Measurements from ENCODE around the gene TBKBP1. TPM values are rescaled to one million over a fixed set of nuclear protein-coding genes. Genes with fewer than 3 reads are reported as not detected.
A peak's percentile ranks its signal among the peaks of the same experiment; 100 is the strongest.

The TBKBP1 gene
- total and polyA plus RNA-seq, 3 experiments from 2014 or later = 1.8 to 6.7 (median 6.6) TPM

GRCh38 chr17:47705536-47706530, 11.9 kb downstream of the TBKBP1 start:
- CTCF ChIA-PET = interaction anchor here (0.7 to 3.3 kb wide), 9 partner anchors 9 to 56 kb away, joined by 3 to 17 read pairs (median 5); partner anchors contain the start of genes KPNB1 and TBX21
- H3K4me1 ChIP-seq (ENCODE audit: insufficient read depth, low read length) = peaks cover 72% of the 10 kb centered on the region
- H3K4me3 ChIP-seq (ENCODE audit: low read length) = peak overlapping the region; percentile 16
- no peaks in the 10 kb centered on the region for H3K27me3 ChIP-seq (ENCODE audit: insufficient read depth, low read length, poor library complexity, severe bottlenecking)
- H3K27ac ChIP-seq (ENCODE audit: low read depth, low read length) = no peak overlapping the region
- Mint-ChIP-seq H3K4me3 (peak overlapping the region; percentile 67 to 91 (median 80)), H3K27ac (peak overlapping the region; percentile 86 to 99 (median 95)), H3K9me3 (no peaks in the 10 kb centered on the region), H3K27me3 (no peaks in the 10 kb centered on the region), H3K4me1 (peaks cover 69 to 76% (median 75%) of the 10 kb centered on the region in 3 donors), H3K36me3 (peaks cover 4 to 14% (median 4%) of the 10 kb centered on the region in 3 donors)
- H3K9me3 ChIP-seq (ENCODE audit: low read length) = no peaks in the 10 kb centered on the region
- peak in 2 of 5 donors; percentile 32 to 65 for DNase-seq
- peaks cover 8% of the 10 kb centered on the region for H3K36me3 ChIP-seq (ENCODE audit: insufficient read depth, low read length)
- POLR2A ChIA-PET = interaction anchor here (1.5 kb wide), 1 partner anchor 27 kb away, joined by 5 read pairs; the partner anchor contains the start of gene TBX21

- no peaks in the 10 kb centered on the region for H3K27me3 Mint-ChIP-seq
- peaks cover 8% of the 10 kb centered on the region for H3K36me3 ChIP-seq (ENCODE audit: insufficient read depth, low read length)
- no peaks in the 10 kb centered on the region for H3K9me3 Mint-ChIP-seq
- CTCF ChIA-PET = interaction anchor here (1.1 to 3.3 kb wide), 9 partner anchors 8 to 183 kb away, joined by 3 to 17 read pairs (median 5); partner anchors contain the start of gene TBX21
- peak overlapping the region in 7 of 8 donors; percentile 8 to 97 (median 94) for H3K27ac Mint-ChIP-seq
- no peak for DNase-seq
- no peak overlapping the region for H3K27ac ChIP-seq (ENCODE audit: low read depth, low read length)
- no peaks in the 10 kb centered on the region for H3K9me3 ChIP-seq (ENCODE audit: low read length)
- H3K4me3 Mint-ChIP-seq = peak overlapping the region; percentile 67 to 85 (median 80)
- peaks cover 4 to 18% (median 4%) of the 10 kb centered on the region in 3 donors for H3K36me3 Mint-ChIP-seq
- H3K4me1 ChIP-seq (ENCODE audit: insufficient read depth, low read length) = peaks cover 71% of the 10 kb centered on the region
- no peaks in the 10 kb centered on the region for H3K27me3 ChIP-seq (ENCODE audit: insufficient read depth, low read length, poor library complexity, severe bottlenecking)
- no peak overlapping the region for H3K4me3 ChIP-seq (ENCODE audit: low read length)
- peaks cover 63 to 69% (median 68%) of the 10 kb centered on the region in 3 donors for H3K4me1 Mint-ChIP-seq
- POLR2A ChIA-PET = interaction anchor here (1.2 to 1.5 kb wide), 3 partner anchors 25 to 29 kb away, joined by 5 to 7 read pairs (median 5); partner anchors contain the start of gene TBX21
These were observed 13.3 kb downstream of the TBKBP1 start for GRCh38 chr17:47707056-47707804.

- Mint-ChIP-seq H3K27me3 (no peaks in the 10 kb centered on the region), H3K4me1 (peaks cover 61 to 69% (median 67%) of the 10 kb centered on the region in 3 donors), H3K36me3 (peaks cover 4 to 18% (median 4%) of the 10 kb centered on the region in 3 donors), H3K4me3 (peak overlapping the region in 1 of 7 donors; percentile 17), H3K9me3 (no peaks in the 10 kb centered on the region), H3K27ac (peak overlapping the region in 4 of 8 donors; percentile 8 to 97 (median 75))
- POLR2A ChIA-PET = interaction anchor here (1.2 to 1.4 kb wide), 2 partner anchors 25 to 28 kb away, joined by 5 to 7 read pairs; partner anchors contain the start of gene TBX21
- Histone ChIP-seq H3K4me1 (ENCODE audit: insufficient read depth, low read length) (peaks cover 70% of the 10 kb centered on the region), H3K27ac (ENCODE audit: low read depth, low read length) (no peak overlapping the region), H3K4me3 (ENCODE audit: low read length) (no peak overlapping the region), H3K9me3 (ENCODE audit: low read length) (no peaks in the 10 kb centered on the region), H3K27me3 (ENCODE audit: insufficient read depth, low read length, poor library complexity, severe bottlenecking) (no peaks in the 10 kb centered on the region), H3K36me3 (ENCODE audit: insufficient read depth, low read length) (peaks cover 8% of the 10 kb centered on the region)
- CTCF ChIA-PET = interaction anchor here (1.1 to 3.3 kb wide), 7 partner anchors 9 to 182 kb away, joined by 3 to 17 read pairs (median 5); partner anchors contain the start of gene TBX21
- no peak for DNase-seq
These were observed 13.9 kb downstream of the TBKBP1 start for GRCh38 chr17:47707884-47708283.

GRCh38 chr17:47708312-47708863, 14.4 kb downstream of the TBKBP1 start:
- Histone ChIP-seq H3K9me3 (ENCODE audit: low read length) (no peaks in the 10 kb centered on the region), H3K4me3 (ENCODE audit: low read length) (no peak overlapping the region), H3K36me3 (ENCODE audit: insufficient read depth, low read length) (peaks cover 8% of the 10 kb centered on the region), H3K4me1 (ENCODE audit: insufficient read depth, low read length) (peaks cover 69% of the 10 kb centered on the region), H3K27ac (ENCODE audit: low read depth, low read length) (no peak overlapping the region), H3K27me3 (ENCODE audit: insufficient read depth, low read length, poor library complexity, severe bottlenecking) (no peaks in the 10 kb centered on the region)
- ChIA-PET CTCF (interaction anchor here (1.3 to 3.3 kb wide), 5 partner anchors 9 to 33 kb away, joined by 3 to 17 read pairs (median 5); partner anchors contain the start of gene TBX21), POLR2A (interaction anchor here (1.2 to 1.4 kb wide), 2 partner anchors 24 to 28 kb away, joined by 5 to 7 read pairs; partner anchors contain the start of gene TBX21)
- Mint-ChIP-seq H3K27me3 (no peaks in the 10 kb centered on the region), H3K36me3 (peaks cover 4 to 18% (median 4%) of the 10 kb centered on the region in 3 donors), H3K27ac (no peak overlapping the region), H3K9me3 (no peaks in the 10 kb centered on the region), H3K4me3 (no peak overlapping the region), H3K4me1 (peaks cover 61 to 69% (median 67%) of the 10 kb centered on the region in 3 donors)
- no peak for DNase-seq

GRCh38 chr17:47708864-47709541, 15.0 kb downstream of the TBKBP1 start:
- peaks cover 8% of the 10 kb centered on the region for H3K36me3 ChIP-seq (ENCODE audit: insufficient read depth, low read length)
- H3K27ac Mint-ChIP-seq = no peak overlapping the region
- no peaks in the 10 kb centered on the region for H3K9me3 Mint-ChIP-seq
- no peak for DNase-seq
- H3K27ac ChIP-seq (ENCODE audit: low read depth, low read length) = no peak overlapping the region
- H3K27me3 ChIP-seq (ENCODE audit: insufficient read depth, low read length, poor library complexity, severe bottlenecking) = no peaks in the 10 kb centered on the region
- H3K4me3 ChIP-seq (ENCODE audit: low read length) = no peak overlapping the region
- H3K4me3 Mint-ChIP-seq = peak overlapping the region in 1 of 7 donors; percentile 13
- no peaks in the 10 kb centered on the region for H3K9me3 ChIP-seq (ENCODE audit: low read length)
- H3K27me3 Mint-ChIP-seq = no peaks in the 10 kb centered on the region
- H3K36me3 Mint-ChIP-seq = peaks cover 4 to 18% (median 4%) of the 10 kb centered on the region in 3 donors
- CTCF ChIA-PET = interaction anchor here (1.1 to 2.0 kb wide), 3 partner anchors 10 to 59 kb away, joined by 3 to 8 read pairs (median 4); partner anchors contain the start of gene KPNB1
- POLR2A ChIA-PET = no interaction called here
- peaks cover 69% of the 10 kb centered on the region for H3K4me1 ChIP-seq (ENCODE audit: insufficient read depth, low read length)
- H3K4me1 Mint-ChIP-seq = peaks cover 61 to 69% (median 67%) of the 10 kb centered on the region in 3 donors

- H3K27ac Mint-ChIP-seq = peak overlapping the region in 1 of 8 donors; percentile 21
- no peaks in the 10 kb centered on the region for H3K27me3 Mint-ChIP-seq
- Histone ChIP-seq H3K27me3 (ENCODE audit: insufficient read depth, low read length, poor library complexity, severe bottlenecking) (no peaks in the 10 kb centered on the region), H3K9me3 (ENCODE audit: low read length) (no peaks in the 10 kb centered on the region), H3K4me3 (ENCODE audit: low read length) (no peak overlapping the region), H3K27ac (ENCODE audit: low read depth, low read length) (no peak overlapping the region), H3K36me3 (ENCODE audit: insufficient read depth, low read length) (peaks cover 8% of the 10 kb centered on the region), H3K4me1 (ENCODE audit: insufficient read depth, low read length) (peaks cover 69% of the 10 kb centered on the region)
- peak in 1 of 5 donors; percentile 11 for DNase-seq
- H3K9me3 Mint-ChIP-seq = no peaks in the 10 kb centered on the region
- peak overlapping the region in 1 of 7 donors; percentile 13 for H3K4me3 Mint-ChIP-seq
- H3K4me1 Mint-ChIP-seq = peaks cover 61 to 69% (median 67%) of the 10 kb centered on the region in 3 donors
- H3K36me3 Mint-ChIP-seq = peaks cover 4 to 18% (median 4%) of the 10 kb centered on the region in 3 donors
- CTCF ChIA-PET = interaction anchor here (1.0 to 1.7 kb wide), 3 partner anchors 10 to 60 kb away, joined by 3 to 4 read pairs (median 3); partner anchors contain the start of gene KPNB1
- POLR2A ChIA-PET = no interaction called here
These were observed 15.6 kb downstream of the TBKBP1 start for GRCh38 chr17:47709594-47709993.

Measured in CD8-positive, alpha-beta memory T cell (primary cell).